Liver (tissue), 2 donors: ENCODE results near the gene PEF1.

Experiments used
- GABPA ChIP-seq, 2 donors: IDR thresholded peaks in 1 of 2; conservative IDR thresholded peaks in 1 of 2; 2 replicates each; pipeline ENCODE4 v1.6.1; 2016; ENCODE audit warnings: antibody characterized with exemption in 2 of 2, mild to moderate bottlenecking in 1 of 2, moderate library complexity in 1 of 2
- JUND ChIP-seq, 2 donors: IDR thresholded peaks; 2 replicates each; pipeline ENCODE4 v1.6.1; 2016; ENCODE audit warnings: antibody characterized with exemption in 2 of 2
- REST ChIP-seq: IDR thresholded peaks from 2 replicates; pipeline ENCODE4 v1.6.1; 2016; ENCODE audit warnings: antibody characterized with exemption, mild to moderate bottlenecking
- donor health status: healthy.

GRCh38 chr1:31596737-31597097, 48.0 kb downstream of the PEF1 start:
- TF ChIP-seq JUND (IDR thresholded peaks at IDR 0.05) (no peak), REST (no peak), GABPA (IDR thresholded peaks at IDR 0.05 in 1 of 2, conservative IDR thresholded peaks at IDR 0.05 in 1 of 2) (no peak)
